ENCODE results near the gene NKAIN4.
A peak's percentile ranks its signal among the peaks of the same experiment; 100 is the strongest.

NKAIN4 gene

DNA sequence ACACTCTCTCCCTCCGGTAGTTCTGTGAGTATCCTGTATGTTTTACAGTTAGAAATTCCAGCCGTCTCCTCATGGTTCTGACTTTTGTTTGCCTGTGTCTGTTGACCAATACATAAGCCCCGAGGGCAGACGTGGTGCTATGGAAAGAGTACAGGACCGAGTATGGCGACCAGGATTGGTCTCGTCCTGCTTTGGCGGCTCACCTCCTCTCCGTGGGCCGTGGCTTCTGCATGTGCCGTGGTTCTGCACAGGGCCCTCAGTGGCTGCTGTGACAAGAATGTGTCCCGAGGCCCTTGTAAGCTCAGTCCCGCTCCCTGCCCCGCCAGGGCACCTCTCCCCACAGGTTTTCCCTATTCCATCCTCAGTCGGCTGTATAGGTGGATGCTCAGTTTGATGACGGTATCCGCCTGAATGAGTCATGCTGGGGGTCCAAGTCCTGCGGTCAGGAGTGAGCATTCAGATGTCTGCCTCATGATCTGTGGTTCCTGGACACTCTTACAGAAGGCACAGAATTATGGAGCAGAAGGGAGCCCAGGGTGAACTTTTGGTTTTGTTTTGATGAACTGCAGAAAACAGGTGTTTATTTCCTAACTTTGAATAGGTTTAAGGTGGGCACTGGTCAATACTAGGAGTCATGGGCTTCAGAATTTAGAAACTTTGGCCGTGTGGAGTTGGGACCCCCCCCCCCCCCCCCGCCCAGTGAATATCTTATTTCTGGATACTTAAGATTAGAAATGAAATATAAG lies 19.5 kb upstream of the NKAIN4 start:
- no peak for DNase-seq

DNA sequence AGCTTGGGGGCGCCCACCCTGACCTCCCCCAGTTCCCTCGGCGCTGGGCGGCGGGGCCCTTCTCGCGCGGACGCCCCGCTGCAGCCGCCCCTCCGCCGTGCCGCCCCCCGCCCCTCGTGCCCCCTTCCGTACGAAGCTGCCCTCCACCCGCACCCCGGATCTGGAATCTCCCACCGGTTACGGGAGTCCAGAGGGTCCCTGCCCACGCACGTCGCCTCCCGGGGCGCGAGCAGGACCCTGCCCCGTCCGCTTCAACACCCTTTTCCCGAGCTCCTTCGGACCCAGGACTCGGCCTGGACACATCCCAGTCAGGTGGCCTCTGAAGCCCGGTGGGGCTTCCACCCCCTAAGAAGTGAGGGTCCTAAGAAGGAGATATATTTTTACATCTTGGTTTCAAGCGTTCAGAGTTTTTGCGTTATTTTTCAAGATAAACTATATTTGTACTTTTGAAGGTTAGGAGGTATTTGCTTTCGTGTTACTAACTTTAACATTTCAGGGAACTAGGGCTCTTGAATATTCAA lies 18.9 kb upstream of the NKAIN4 start:
- DNase-seq: no peak

DNA sequence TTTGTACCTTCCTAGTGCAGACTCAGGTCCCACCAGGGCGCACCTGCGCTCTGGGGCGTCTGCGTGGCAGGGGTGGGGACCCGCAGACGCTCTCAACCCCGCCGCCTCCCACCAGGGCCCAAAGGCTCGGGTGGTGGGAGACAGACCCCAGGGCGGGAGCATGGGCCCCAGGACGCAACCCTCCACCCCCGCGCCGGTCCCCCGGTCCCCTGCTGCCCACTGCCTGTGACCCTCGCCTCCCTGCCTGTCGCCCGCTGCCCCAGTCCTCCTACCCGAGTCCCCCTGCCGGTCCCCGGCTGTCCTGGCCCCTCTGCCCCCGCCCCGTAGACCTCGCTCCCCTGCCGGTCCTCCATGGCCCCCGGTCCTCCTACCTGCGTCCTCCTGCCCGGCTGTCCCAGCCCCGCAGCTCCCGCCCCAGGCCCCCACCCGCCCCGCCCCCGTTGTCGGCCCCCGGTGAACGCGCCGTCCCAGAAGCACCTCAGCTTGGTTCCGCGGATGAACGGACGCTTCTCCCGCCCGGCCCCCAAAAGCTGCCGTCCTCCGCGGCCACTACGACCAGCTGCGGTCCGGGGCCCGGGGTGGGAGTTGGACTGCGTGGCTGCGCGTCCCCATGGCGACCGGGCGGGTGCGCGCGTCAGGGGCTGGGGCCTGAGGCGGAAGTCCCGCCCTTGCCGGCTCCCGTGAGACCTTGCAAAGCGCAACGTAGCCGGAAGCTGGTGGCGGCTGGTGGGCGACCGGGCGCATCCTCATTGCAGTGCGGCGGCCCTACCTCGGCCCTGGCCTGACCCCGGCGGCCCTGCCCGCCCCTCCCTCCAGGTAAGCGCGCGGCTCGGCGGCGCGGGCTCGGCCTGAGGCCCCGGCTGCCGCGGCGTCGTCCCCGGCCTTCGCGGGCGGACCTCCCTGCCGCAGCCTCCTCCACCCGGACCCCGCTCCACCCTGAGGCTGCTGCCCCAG lies 18.1 kb upstream of the NKAIN4 start, which contains the start of gene ARFGAP1:
Gene ARFGAP1, plus strand, starts transcription at position 709 of the 954 bp plus-strand sequence. CDS start 2,768 bp downstream, outside the sequence.
- DNase-seq: peak; percentile 68

- DNase-seq: no peak
Measured at GRCh38 chr20:63270606-63271325, 16.5 kb upstream of the NKAIN4 start.

DNA sequence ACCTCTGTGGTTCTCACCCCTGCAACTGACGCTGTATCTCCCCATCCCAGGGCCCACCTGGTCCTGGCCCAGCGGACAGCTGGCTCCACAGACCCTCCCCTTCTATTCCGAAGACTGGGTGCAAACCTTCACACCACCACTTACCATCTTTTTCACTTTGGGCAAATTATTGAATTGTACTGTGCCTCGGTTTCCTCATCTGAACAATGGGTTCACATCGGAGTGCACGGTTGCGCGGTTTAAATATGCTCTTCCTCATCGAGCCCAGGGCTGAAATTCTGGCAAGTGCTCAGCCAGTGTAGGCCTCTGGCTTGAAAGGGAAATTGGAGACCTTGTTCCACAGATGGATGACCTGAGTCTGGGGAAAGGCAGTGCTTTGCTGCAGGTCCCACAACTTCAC lies 15.5 kb upstream of the NKAIN4 start:
- DNase-seq: no peak

- no peak for DNase-seq
Measured at GRCh38 chr20:63268671-63269439, 14.6 kb upstream of the NKAIN4 start.

DNA sequence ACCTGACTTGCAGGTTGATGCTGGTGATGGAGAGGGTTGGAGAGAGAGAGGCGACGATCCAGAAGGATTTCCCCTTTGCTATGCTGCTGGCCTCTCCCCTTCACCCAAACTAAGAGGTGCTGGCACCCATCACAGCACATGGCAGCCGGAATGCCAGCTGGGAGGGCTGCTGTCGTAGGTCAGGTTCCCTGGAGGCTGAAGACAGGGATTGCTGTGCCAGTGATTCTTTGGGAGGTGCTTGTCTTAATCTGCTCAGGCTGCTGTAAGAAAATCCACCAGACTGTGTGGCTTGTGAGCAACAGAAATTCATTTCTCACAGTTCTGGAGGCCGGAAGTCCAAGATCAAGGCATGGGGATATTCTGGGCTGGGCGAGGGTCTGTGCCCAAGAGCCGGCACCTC lies 14.0 kb upstream of the NKAIN4 start:
- DNase-seq: no peak

DNA sequence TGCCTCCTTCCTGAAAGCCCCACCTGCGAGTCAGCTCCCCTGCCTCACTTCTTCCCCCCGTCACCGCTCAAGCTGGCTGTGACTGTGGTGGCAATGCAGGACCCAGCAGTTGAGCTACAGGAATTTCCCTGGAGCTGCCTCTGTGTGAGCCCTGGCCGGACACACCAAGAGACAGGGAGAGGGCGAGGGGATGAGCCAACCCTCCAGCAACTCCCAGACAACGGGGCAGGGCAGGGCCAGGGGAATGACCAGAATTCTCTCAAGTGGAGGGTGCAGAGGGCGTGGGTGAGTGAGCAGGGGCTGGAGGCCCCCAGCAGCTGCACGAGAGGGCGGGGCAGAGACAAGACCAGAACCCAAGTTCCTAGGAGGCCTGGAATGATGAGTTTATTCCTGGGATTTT lies 13.4 kb upstream of the NKAIN4 start:
- no peak for DNase-seq

DNA sequence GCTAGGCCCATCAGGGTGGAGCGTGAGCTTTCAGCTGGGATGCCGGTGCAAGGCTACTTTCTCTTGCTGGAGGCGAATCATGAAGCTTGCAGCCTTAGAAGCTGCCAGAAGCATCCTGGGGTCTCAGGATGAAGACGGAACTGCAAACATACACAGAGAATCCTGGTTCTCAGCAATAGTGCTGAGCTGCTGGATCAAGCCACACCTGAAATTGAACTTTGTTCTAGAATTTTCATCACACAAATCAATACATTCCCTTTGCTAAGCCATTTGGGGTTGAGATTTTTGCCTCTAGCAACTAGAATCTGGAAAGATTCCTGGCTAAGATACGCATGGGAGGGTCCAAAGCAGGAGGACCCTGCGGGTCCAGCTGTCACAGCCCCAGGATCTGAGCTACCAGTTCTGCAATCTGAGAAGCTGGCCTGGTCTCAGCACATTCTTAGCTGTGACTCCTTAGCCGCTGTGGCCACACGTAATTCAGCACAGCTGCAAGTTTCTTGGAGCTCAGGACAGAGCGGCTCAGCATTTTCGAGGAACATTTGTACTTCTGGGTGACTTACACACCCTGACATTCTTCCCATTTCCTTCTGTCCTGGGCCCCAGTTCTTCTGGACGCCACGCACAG lies 11.7 kb upstream of the NKAIN4 start:
- no peak for DNase-seq

DNA sequence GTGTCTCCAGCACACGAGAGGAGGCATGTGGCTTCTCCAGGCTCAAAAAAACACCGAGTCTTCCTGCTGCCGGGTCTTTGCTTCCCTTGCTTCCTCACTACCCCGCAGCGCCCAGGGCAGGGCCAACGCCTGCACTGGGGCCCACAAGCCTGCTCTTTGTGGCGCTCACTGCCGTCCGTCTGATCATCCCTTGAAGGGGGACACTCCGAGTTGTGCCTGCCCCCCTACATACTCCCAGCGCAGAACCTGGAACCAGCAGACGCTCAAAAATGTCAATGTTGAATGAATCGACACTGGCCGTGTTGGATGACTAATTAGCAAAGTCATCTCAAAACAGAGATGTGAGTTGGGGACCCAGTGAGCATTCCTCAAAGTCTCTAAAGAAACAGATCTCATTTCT lies 10.3 kb upstream of the NKAIN4 start:
- no peak for DNase-seq

DNA sequence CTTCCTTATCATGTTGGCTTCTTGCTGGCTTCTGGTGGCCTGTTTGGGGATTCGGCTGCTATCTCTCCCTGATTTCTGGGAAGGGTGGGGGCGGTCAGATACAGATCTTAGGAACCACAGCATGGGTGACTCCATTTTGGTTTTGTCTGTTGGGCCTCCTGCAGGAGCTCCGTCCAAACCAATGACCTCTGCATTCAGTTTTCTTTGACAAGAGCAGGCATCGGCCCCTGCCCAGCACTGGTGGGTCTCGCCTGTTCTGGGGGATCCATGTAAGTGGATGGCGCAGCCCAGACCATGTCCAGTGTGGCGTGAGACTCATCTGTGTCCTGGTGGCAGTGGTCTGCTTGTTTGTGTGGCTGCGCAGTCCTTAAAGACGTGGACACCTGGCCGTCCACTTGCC lies 9.7 kb upstream of the NKAIN4 start:
- no peak for DNase-seq

- DNase-seq: no peak
Measured at GRCh38 chr20:63262836-63263235, 8.6 kb upstream of the NKAIN4 start.

- no peak for DNase-seq
Measured at GRCh38 chr20:63261795-63262528, 7.7 kb upstream of the NKAIN4 start.

DNA sequence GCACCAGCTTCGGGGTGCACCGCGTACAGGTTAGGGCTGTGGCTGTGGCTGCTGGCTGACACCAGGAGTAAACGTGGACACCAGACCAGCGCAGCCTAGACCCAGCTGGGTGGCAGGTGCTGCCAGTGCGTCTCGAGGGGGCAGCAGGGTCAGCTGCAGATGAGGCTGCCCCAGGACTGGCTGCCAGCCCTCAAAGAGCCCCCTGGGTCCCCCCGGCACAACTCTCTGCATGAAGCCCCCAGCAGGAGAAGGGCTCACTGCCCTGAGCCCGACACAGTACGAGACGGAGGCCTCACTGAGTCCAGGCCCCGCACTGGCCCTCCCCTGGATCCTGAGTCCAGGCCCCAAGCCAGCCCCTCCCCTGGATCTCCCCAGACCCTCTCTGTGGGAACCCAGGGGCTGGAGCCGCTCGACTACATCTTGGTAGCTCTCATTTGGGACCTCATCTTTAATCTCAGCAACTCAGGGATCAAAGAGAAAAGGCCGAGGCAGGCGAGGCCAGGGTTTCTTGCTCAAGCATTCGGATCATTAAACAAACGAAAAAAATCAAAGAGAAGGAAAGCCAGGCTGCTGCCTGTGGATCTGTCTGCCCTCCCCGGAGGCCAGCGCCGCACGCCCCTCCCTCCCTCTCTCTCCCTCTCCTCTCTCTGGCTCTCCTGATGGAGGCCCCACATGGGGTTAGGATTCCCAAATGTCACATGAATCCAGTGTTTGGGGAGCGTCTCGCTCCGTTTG lies 7.0 kb upstream of the NKAIN4 start:
- no peak for DNase-seq

GRCh38 chr20:63260521-63260920 lies 6.3 kb upstream of the NKAIN4 start:
- no peak for DNase-seq

DNA sequence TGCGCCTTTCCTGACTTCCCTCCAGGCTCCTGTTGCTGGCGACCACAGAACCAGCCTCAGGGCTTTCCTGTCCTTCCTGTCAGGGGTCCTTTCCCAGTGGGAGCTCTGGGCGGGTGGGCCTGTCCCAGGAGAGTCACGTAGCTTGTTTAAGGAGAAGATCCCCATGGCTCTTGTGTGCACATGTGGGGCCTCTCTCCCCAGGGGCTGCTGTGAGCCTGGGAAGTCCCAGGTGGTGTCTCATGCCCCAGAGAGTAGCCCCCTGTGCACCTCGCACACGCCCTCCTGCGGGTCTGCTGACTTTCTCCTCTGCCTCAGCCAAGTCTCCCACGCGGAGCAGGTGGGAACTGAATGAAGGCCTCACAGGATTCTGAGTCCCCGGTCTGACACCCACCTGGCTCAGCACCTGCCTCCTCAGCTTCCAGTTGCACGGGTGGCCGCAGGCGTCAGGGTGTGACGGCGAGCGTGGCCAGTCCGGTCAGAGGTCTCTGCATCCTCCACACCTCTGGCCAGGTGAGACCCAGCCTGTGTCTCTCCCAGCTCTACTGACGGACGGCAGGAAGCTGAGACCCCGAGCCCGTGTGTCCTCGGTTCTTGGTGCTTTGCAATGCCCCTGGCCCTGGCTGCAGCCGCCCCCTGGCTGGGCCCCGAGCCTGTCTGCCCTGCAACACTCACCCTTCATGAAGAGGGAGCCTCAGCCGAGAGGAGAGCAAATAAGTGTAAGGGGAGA lies 5.6 kb upstream of the NKAIN4 start:
- no peak for DNase-seq

- DNase-seq: no peak
Measured at GRCh38 chr20:63258781-63259180, 4.5 kb upstream of the NKAIN4 start.

GRCh38 chr20:63257629-63258028 lies 3.4 kb upstream of the NKAIN4 start:
- no peak for DNase-seq

- DNase-seq: no peak
Measured at GRCh38 chr20:63256954-63257353, 2.7 kb upstream of the NKAIN4 start.
